Measurements from ENCODE around the gene MAPK13. TPM values are rescaled to one million over a fixed set of nuclear protein-coding genes. Genes with fewer than 3 reads are reported as not detected.

MAPK13 gene
- total RNA-seq, 2 experiments from 2014 or later, result 53.0 to 53.5 TPM

DNA sequence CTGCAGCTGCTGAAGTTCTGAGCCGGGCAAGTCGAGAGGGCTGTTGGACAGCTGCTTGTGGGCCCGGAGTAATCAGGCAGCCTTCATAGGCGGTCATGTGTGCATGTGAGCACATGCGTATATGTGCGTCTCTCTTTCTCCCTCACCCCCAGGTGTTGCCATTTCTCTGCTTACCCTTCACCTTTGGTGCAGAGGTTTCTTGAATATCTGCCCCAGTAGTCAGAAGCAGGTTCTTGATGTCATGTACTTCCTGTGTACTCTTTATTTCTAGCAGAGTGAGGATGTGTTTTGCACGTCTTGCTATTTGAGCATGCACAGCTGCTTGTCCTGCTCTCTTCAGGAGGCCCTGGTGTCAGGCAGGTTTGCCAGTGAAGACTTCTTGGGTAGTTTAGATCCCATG, 21.2 kb upstream of the MAPK13 start:
- DNase-seq, result no peak
- Mint-ChIP-seq H3K36me3 (peaks cover 35% of the 10 kb centered on the region), H3K27me3 (no peaks in the 10 kb centered on the region), H3K9me3 (no peaks in the 10 kb centered on the region), H3K4me1 (peaks cover 44% of the 10 kb centered on the region), H3K27ac (peak overlapping the region; percentile 87), H3K4me3 (peak overlapping the region; percentile 1)

DNA sequence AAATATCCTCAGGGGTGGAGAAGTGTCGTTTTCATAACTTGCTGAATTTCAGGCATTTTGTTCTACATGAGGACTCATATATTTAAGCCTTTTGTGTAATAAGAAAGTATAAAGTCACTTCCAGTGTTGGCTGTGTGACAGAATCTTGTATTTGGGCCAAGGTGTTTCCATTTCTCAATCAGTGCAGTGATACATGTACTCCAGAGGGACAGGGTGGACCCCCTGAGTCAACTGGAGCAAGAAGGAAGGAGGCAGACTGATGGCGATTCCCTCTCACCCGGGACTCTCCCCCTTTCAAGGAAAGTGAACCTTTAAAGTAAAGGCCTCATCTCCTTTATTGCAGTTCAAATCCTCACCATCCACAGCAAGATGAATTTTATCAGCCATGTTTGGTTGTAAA, 20.3 kb upstream of the MAPK13 start:
- no peak for DNase-seq
- Mint-ChIP-seq H3K27me3 (no peaks in the 10 kb centered on the region), H3K27ac (no peak overlapping the region), H3K36me3 (peaks cover 36% of the 10 kb centered on the region), H3K4me3 (no peak overlapping the region), H3K4me1 (peaks cover 51% of the 10 kb centered on the region), H3K9me3 (no peaks in the 10 kb centered on the region)

DNA sequence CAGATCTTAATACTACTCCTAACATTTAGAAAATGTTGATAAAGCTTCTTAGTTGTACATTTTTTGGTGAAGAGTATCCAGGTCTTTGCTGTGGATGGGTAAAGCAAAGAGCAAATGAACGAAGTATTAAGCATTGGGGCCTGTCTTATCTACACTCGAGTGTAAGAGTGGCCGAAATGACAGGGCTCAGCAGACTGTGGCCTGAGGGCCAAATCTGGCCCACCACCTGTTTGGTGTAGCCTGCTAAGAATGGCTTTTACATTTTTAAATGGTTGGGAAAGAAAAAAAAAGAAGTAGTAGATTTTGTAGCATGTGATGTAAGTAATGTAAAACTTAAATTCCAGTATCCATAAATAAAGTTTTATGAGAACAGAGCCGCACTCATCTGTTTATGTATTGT, 19.4 kb upstream of the MAPK13 start:
- H3K4me1 Mint-ChIP-seq, result peaks cover 57% of the 10 kb centered on the region
- no peak overlapping the region for H3K27ac Mint-ChIP-seq
- H3K36me3 Mint-ChIP-seq, result peaks cover 36% of the 10 kb centered on the region
- DNase-seq, result no peak
- no peak overlapping the region for H3K4me3 Mint-ChIP-seq
- H3K27me3 Mint-ChIP-seq, result no peaks in the 10 kb centered on the region
- H3K9me3 Mint-ChIP-seq, result no peaks in the 10 kb centered on the region

- Mint-ChIP-seq H3K36me3 (peaks cover 36% of the 10 kb centered on the region), H3K27ac (no peak overlapping the region), H3K9me3 (no peaks in the 10 kb centered on the region), H3K4me3 (no peak overlapping the region), H3K4me1 (peaks cover 63% of the 10 kb centered on the region), H3K27me3 (no peaks in the 10 kb centered on the region)
- DNase-seq, result no peak
Measured at GRCh38 chr6:36111526-36111925, 18.8 kb upstream of the MAPK13 start.

DNA sequence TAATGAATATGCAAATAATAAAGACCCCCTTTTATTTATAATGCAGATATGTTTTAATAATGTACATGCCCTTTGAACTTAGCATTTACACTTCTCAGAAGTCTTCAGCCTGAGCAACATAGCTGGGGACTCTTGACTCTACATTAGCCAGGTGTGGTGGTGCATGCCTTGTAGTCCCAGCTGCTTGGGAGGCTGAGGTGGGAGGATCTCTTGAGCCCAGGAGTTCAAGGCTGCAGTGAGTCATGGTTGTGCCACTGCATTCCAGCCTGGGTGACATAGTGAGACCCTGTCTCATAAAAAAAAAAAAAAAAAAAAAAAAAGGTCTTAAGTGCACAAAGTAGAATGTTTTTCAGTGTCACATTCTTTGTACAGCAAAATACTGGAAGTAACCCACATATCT, 17.3 kb upstream of the MAPK13 start:
- no peak for DNase-seq
- no peak overlapping the region for H3K27ac Mint-ChIP-seq
- no peak overlapping the region for H3K4me3 Mint-ChIP-seq
- H3K36me3 Mint-ChIP-seq, result peaks cover 36% of the 10 kb centered on the region
- H3K4me1 Mint-ChIP-seq, result peaks cover 66% of the 10 kb centered on the region
- no peaks in the 10 kb centered on the region for H3K27me3 Mint-ChIP-seq
- no peaks in the 10 kb centered on the region for H3K9me3 Mint-ChIP-seq

GRCh38 chr6:36113703-36114102, 16.6 kb upstream of the MAPK13 start:
- DNase-seq, result no peak
- Mint-ChIP-seq H3K36me3 (peaks cover 36% of the 10 kb centered on the region), H3K9me3 (no peaks in the 10 kb centered on the region), H3K27me3 (no peaks in the 10 kb centered on the region), H3K4me3 (no peak overlapping the region), H3K4me1 (peaks cover 66% of the 10 kb centered on the region), H3K27ac (no peak overlapping the region)

DNA sequence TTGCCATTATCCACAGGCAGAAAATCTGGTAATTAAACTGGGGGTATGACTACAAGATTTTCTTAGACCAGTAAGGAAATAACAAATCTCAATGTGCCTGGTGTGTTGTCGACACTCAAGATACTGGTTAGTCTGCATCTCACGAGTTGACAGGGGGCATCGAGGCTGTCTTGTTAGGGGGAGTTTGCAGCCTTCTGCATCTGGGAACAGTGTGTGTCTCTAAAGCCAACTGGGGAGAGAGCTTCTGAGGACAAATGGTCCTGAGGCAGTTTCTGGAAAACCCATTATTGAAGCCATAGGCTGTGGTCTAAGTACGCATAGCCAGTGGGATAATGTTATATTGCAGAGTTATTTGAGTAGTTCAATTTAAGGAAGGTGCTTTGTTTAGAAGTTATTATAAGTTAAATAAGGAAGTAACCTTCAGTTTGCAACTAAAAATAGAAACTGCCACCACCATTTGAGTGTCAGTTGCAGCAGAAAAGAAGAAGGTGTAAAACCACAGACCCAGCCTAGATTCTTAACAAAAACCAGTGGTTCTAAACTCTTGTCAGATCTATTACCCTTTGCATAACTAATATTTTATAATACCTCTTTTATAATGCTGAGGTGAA, 15.4 kb upstream of the MAPK13 start:
- Mint-ChIP-seq H3K4me1 (peaks cover 66% of the 10 kb centered on the region), H3K9me3 (peaks cover 3% of the 10 kb centered on the region), H3K4me3 (peak overlapping the region; percentile 6), H3K27ac (peak overlapping the region; percentile 87), H3K36me3 (peaks cover 36% of the 10 kb centered on the region), H3K27me3 (no peaks in the 10 kb centered on the region)
- no peak for DNase-seq

DNA sequence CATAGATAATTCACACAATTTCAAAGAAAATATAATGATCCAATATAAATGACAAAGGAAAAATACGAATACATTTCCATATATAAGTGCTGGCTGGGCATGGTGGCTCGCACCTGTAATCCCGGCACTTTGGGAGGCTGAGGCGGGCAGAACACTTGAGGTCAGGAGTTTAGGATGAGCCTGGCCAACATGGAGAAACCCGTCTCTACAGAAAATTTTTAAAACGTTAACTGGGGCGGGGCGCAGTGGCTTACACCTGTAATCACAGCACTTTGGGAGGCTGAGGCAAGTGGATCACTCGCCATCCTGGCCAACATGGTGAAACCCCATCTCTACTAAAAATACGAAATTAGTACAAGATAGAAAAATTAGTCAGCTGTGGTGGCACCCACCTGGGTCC, 14.9 kb upstream of the MAPK13 start:
- peaks cover 39% of the 10 kb centered on the region for H3K36me3 Mint-ChIP-seq
- H3K27ac Mint-ChIP-seq, result peak overlapping the region; percentile 87

GRCh38 chr6:36116066-36116864, 14.0 kb upstream of the MAPK13 start:
- peak overlapping the region; percentile 36 for H3K27ac Mint-ChIP-seq
- H3K36me3 Mint-ChIP-seq, result peaks cover 39% of the 10 kb centered on the region
- DNase-seq, result no peak
- H3K9me3 Mint-ChIP-seq, result peaks cover 4% of the 10 kb centered on the region
- H3K4me3 Mint-ChIP-seq, result no peak overlapping the region
- peaks cover 75% of the 10 kb centered on the region for H3K4me1 Mint-ChIP-seq
- H3K27me3 Mint-ChIP-seq, result no peaks in the 10 kb centered on the region

More for the DNA sequence above, 14.9 kb upstream of the MAPK13 start:
- no peak for DNase-seq
- peaks cover 67% of the 10 kb centered on the region for H3K4me1 Mint-ChIP-seq
- H3K4me3 Mint-ChIP-seq, result no peak overlapping the region
- H3K27me3 Mint-ChIP-seq, result no peaks in the 10 kb centered on the region
- peaks cover 4% of the 10 kb centered on the region for H3K9me3 Mint-ChIP-seq

DNA sequence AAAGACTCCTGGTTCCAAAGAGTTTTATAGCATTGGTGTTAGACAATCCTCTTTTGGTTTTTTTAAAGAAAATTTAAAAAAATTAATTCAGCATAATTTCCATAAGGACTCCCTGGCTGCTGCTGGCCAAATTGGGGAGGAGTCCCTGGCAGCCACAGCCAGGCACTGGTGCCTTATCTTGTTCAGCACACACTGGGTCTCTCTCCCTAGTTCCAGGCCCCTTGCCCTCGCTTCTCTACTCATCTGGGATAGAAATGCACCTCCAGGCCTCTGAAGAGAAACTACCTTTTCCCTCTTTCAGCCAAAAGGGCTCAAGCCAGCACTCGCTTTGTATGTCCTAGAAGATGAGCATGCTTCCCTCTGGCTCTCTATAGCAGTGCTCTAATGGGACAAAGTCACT, 13.4 kb upstream of the MAPK13 start:
- Mint-ChIP-seq H3K27ac (no peak overlapping the region), H3K4me3 (no peak overlapping the region), H3K4me1 (peaks cover 82% of the 10 kb centered on the region), H3K27me3 (no peaks in the 10 kb centered on the region), H3K9me3 (peaks cover 4% of the 10 kb centered on the region), H3K36me3 (peaks cover 36% of the 10 kb centered on the region)
- no peak for DNase-seq

DNA sequence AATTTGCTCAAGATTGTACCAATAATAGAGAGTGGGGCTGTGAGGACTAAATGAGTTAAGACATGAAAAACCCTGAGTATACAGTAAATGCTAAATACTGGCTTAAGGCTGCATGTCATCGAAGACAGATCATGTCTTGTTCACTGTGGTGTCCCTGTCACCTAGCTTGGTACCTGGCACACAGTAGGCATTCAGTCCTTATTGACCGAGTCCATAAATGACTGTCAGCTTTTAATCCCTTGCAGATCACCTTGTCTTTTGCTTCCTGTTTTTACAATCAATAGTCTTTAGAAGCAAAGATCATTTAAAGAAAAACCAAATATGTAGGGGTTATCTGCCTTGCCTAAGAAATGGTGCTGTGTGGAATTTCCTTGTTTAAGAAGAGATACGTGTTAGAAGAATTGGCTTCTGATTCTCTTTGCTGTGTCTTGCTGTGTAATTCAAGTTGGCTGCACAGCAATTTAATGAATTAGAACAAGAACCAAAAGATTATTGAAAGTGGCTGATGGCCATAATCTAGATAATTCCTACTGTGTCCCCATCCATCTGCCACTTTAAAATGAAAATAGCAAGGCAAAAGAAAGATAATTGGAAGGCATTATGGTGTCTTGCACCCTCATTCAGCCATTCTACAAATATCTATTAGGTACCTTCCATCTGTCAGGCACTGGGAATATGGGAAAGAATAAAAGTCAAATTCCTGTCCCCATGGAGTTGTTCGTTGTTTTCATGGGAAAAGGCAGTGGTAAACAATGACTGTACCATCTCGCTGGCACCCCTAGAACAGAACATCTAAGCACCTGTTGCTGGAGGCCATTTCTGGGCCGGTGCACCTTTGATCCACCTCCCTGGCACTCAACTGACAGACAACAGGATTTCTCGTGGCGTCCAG, 12.4 kb upstream of the MAPK13 start:
- Mint-ChIP-seq H3K4me3 (no peak overlapping the region), H3K27ac (peak overlapping the region; percentile 75), H3K36me3 (peaks cover 34% of the 10 kb centered on the region), H3K4me1 (peaks cover 85% of the 10 kb centered on the region), H3K27me3 (no peaks in the 10 kb centered on the region), H3K9me3 (peaks cover 4% of the 10 kb centered on the region)
- DNase-seq, result no peak

- Mint-ChIP-seq H3K4me1 (peaks cover 88% of the 10 kb centered on the region), H3K27me3 (no peaks in the 10 kb centered on the region), H3K9me3 (peaks cover 4% of the 10 kb centered on the region), H3K36me3 (peaks cover 34% of the 10 kb centered on the region), H3K27ac (peak overlapping the region; percentile 75), H3K4me3 (no peak overlapping the region)
- peak; percentile 53 for DNase-seq
Measured at GRCh38 chr6:36118550-36119107, 11.7 kb upstream of the MAPK13 start.

GRCh38 chr6:36119209-36119608, 11.1 kb upstream of the MAPK13 start:
- Mint-ChIP-seq H3K27ac (peak overlapping the region; percentile 75), H3K4me1 (peaks cover 86% of the 10 kb centered on the region), H3K4me3 (no peak overlapping the region), H3K36me3 (peaks cover 31% of the 10 kb centered on the region), H3K27me3 (no peaks in the 10 kb centered on the region), H3K9me3 (peaks cover 4% of the 10 kb centered on the region)
- DNase-seq, result no peak

DNA sequence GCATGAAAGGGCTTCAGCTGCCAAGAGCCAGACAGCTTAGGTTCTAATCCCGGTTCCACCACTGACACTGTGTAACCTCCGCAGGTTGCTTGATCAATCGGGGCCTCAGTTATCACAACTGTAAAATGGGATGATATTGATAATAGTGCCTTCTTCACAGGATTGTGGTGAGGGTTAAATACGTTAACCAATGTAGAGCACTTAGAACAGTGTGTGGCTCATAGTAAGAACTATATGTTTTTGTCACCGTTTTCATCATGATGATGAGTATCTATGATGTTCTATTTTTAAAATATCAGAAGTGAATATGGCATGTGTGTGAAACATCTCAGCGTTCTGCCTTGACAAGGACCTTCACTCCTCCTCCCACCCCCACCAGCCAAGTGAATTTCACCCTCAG, 10.3 kb upstream of the MAPK13 start:
- Mint-ChIP-seq H3K27ac (peak overlapping the region; percentile 96), H3K9me3 (peaks cover 4% of the 10 kb centered on the region), H3K27me3 (no peaks in the 10 kb centered on the region), H3K4me1 (peaks cover 79% of the 10 kb centered on the region), H3K36me3 (peaks cover 31% of the 10 kb centered on the region), H3K4me3 (peak overlapping the region; percentile 7)
- no peak for DNase-seq

DNA sequence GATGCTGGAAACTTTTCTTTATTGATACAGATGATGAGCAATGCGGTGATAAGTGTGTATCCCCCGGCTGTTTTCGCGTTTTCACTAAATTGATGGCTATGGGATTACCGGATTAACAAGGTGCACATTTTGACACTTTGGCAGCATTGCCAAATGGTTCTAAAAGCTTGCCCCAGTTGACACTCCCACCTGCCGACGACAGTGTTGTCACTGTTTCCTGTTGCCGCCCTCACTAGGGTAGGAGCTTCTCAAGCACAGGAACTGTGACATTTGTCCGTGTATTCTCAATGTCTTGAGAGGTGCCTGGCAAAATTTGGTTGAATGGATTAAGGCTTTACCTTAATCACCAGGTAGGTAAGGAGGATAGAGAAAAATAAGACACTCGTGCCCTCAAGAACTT, 9.8 kb upstream of the MAPK13 start:
- peak; percentile 67 for DNase-seq
- peaks cover 74% of the 10 kb centered on the region for H3K4me1 Mint-ChIP-seq
- H3K36me3 Mint-ChIP-seq, result peaks cover 31% of the 10 kb centered on the region
- H3K27me3 Mint-ChIP-seq, result no peaks in the 10 kb centered on the region
- H3K27ac Mint-ChIP-seq, result peak overlapping the region; percentile 96
- peaks cover 4% of the 10 kb centered on the region for H3K9me3 Mint-ChIP-seq
- H3K4me3 Mint-ChIP-seq, result peak overlapping the region; percentile 71

Data from activated naive CD8-positive, alpha-beta T cell treated with anti-CD3 and anti-CD28 coated beads for 36 hours (primary cell).